Mucosa of descending colon (tissue), 3 donors: ENCODE data around the gene MAN1A2. TPM values are rescaled to one million over a fixed set of nuclear protein-coding genes. Genes with fewer than 3 reads are reported as not detected.
A peak's percentile ranks its signal among the peaks of the same experiment; 100 is the strongest.

Source experiments
- ATAC-seq: fragments of 200-7000 bp; cut with Tn5 transposase; one replicate; pipeline ENCODE4 v1.9.1; 2020; ENCODE audit warnings: mild to moderate bottlenecking, moderate library complexity
- DNase-seq, 3 donors: peaks; one replicate each; pipeline ENCODE4 v3.0.0-alpha.2; 2020
- H3K36me3 ChIP-seq: fragments of 200-600 bp; one replicate; pipeline ENCODE4 v1.8.0; 2021; ENCODE audit warnings: low read depth, mild to moderate bottlenecking
- H3K4me1 ChIP-seq: fragments of 200-600 bp; one replicate; pipeline ENCODE4 v1.8.0; 2021; ENCODE audit warnings: low read depth, mild to moderate bottlenecking
- H3K4me3 ChIP-seq: fragments of 200-600 bp; one replicate; pipeline ENCODE4 v1.8.0; 2021; ENCODE audit warnings: mild to moderate bottlenecking
- H3K9me3 ChIP-seq: fragments of 200-600 bp; one replicate; pipeline ENCODE4 v1.8.0; 2021; ENCODE audit warnings: mild to moderate bottlenecking
- intact Hi-C, 2 donors: fragments of 100-400 bp; cut with DNase I in 1 of 2; cut with micrococcal nuclease in 1 of 2; formaldehyde crosslinking; loops; one replicate each; pipeline versions ENCODE4 v1.11.0 to v1.11.1; 2022; cut with DNase I, micrococcal nuclease
- total RNA-seq, 3 donors: library from RNA; stranded (reverse); fragmentation: NEBNext Ultra II Directional in 2 of 3; extraction: Animal tissue kit (Norgen Biotek cat#: 25700) in 2 of 3; gene quantifications; one replicate each; pipeline versions ENCODE4 v1.2.1 to v1.2.4, GENCODE V29; 2021 to 2023
- TF ChIP-seq, protein P1 (sequence below): fragments of 200-600 bp; IDR thresholded peaks from one replicate; pipeline ENCODE4 v1.8.0; 2022; ENCODE audit warnings: antibody characterized with exemption, mild to moderate bottlenecking
- donor health status: DM: no; HTN: no; CAD: no; lungs with moderate emphysema.
- donor health status: DM: no; HTN: no; CAD: no.
- donor health status: DM: no; HTN: yes; CAD: no.

MAN1A2 gene
- total RNA-seq, 3 donors from 2014 or later: 29.1 to 59.6 (median 32.4) TPM

DNA sequence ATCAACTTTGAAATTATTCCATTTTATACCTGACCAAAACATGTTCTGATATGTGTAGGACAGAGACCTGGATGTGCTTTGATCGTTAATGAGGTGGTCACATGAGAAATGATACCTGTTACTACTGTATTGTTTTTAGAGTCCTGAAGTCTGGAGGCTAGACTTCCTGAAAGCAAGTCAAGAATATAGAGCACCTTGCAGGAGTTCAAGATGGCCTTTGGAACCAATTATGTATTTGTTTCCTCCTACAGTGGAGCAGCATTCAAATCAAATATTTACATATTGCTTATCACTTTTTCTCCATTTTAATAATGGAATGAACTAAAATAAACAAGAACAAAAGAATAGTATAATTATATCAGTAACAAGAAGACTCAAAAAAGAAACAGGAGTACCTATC, 155.9 kb downstream of the MAN1A2 start:
- Histone ChIP-seq H3K4me3 (no peak overlapping the region), H3K9me3 (no peaks in the 10 kb centered on the region), H3K36me3 (no peaks in the 10 kb centered on the region), H3K4me1 (no peaks in the 10 kb centered on the region)
- DNase-seq: no peak
- TF ChIP-seq, protein P1, sequence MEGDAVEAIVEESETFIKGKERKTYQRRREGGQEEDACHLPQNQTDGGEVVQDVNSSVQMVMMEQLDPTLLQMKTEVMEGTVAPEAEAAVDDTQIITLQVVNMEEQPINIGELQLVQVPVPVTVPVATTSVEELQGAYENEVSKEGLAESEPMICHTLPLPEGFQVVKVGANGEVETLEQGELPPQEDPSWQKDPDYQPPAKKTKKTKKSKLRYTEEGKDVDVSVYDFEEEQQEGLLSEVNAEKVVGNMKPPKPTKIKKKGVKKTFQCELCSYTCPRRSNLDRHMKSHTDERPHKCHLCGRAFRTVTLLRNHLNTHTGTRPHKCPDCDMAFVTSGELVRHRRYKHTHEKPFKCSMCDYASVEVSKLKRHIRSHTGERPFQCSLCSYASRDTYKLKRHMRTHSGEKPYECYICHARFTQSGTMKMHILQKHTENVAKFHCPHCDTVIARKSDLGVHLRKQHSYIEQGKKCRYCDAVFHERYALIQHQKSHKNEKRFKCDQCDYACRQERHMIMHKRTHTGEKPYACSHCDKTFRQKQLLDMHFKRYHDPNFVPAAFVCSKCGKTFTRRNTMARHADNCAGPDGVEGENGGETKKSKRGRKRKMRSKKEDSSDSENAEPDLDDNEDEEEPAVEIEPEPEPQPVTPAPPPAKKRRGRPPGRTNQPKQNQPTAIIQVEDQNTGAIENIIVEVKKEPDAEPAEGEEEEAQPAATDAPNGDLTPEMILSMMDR: no peak
- peak; percentile 83 for ATAC-seq
- intact Hi-C loops: no loop called here

DNA sequence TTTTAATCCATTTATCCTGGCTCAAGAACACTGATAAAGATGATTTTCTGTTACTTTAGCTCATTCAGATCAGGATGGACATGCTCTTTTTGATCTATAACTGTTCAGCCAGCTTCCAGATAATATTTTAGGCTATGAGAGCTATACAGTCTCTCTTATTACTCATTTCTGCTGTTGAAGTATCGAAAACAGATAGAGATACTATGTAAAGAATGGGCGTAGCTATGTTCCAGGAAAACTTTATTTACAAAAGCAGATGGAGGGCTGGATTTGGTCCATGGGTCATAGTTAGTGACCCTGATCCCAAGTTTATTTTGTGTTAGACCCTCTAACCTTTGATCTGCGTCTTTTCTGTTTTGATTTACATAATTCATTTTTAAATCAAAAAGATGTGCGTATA, 159.8 kb downstream of the MAN1A2 start:
- H3K4me3 ChIP-seq: no peak overlapping the region
- no peaks in the 10 kb centered on the region for H3K4me1 ChIP-seq
- no peaks in the 10 kb centered on the region for H3K36me3 ChIP-seq
- intact Hi-C loops: no loop called here
- DNase-seq (no peak), ATAC-seq (peak; percentile 40)
- TF ChIP-seq, protein P1: no peak
- no peaks in the 10 kb centered on the region for H3K9me3 ChIP-seq

DNA sequence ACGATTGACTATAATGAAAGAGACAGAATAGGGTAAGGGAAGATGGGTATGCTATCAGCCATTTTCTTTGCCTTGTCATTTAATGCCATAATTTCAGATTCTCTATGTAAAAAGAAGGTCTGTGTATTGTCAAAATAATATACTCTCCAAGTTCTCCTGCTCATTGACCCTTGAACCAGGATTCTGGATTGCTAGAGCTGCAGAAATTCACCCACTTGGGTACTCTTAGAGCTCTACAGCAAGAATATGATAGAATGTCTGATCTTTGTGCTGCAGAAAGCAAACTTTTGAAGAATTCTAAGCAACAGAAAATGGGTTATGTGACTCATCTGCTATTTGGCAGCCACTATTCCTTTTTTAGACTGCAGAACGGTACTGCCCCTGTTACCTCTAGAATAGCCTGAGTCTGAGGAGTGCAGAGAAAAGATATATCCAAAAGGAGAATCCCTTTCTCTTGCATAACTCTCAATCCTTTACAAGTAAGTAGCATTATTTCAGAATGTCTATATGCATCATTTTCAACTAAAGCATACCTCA, 160.4 kb downstream of the MAN1A2 start:
- DNase-seq: no peak

DNA sequence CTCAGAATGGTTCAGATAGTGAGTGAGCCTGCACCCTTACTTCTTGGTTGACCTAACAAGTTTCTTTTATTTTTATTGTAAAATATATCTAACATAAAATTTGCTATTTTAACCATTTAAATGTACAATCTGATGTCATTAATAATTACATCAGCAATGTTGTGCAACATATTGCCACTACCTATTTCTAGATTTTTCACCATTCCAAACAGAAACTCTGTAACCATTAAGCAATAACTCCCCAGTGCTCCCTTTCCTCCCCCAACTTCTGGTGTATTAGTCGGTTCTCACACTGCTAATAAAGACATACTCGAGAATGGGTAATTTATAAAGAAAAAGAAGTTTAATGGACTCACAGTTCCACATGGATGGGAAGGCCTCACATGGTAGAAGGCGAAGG, 162.4 kb downstream of the MAN1A2 start:
- intact Hi-C loops: loop anchor here (5.0 to 10.0 kb wide), 3 partner anchors 155 to 225 kb away; no protein-coding TSS in a partner anchor
- Histone ChIP-seq H3K4me3 (no peak overlapping the region), H3K36me3 (no peaks in the 10 kb centered on the region), H3K4me1 (no peaks in the 10 kb centered on the region), H3K9me3 (no peaks in the 10 kb centered on the region)
- TF ChIP-seq, protein P1: no peak
- DNase-seq (no peak), ATAC-seq (no peak)

More for the DNA sequence above, 160.4 kb downstream of the MAN1A2 start:
- ATAC-seq: no peak
- TF ChIP-seq, protein P1: no peak
- Histone ChIP-seq H3K4me3 (no peak overlapping the region), H3K9me3 (no peaks in the 10 kb centered on the region), H3K36me3 (no peaks in the 10 kb centered on the region), H3K4me1 (no peaks in the 10 kb centered on the region)
- intact Hi-C loops: no loop called here

DNA sequence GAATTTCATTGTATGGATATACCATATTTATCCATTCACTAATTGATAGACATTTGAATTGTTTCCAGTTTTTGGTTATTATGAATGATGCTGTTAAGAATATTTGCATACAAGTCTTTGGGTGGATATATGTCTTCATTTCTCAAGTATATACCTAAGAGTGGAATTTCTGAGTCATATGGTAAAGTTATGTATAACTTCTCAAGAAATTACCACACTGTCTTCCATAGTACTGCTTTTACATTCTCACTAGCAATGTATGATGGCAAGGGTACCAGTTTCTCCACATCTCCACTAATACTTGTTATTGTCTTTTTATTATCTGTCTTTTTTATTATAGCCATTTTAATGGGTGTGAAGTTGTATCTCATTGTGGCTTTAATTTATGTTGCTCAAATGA, 164.0 kb downstream of the MAN1A2 start:
- H3K4me1 ChIP-seq: no peaks in the 10 kb centered on the region
- no peaks in the 10 kb centered on the region for H3K36me3 ChIP-seq
- no peak overlapping the region for H3K4me3 ChIP-seq
- intact Hi-C loops: loop anchor here (5.0 to 10.0 kb wide), 3 partner anchors 154 to 224 kb away; no protein-coding TSS in a partner anchor
- TF ChIP-seq, protein P1: no peak
- no peaks in the 10 kb centered on the region for H3K9me3 ChIP-seq
- DNase-seq (no peak), ATAC-seq (no peak)
